ENCODE data around the gene TPPP. TPM values are rescaled to one million over a fixed set of nuclear protein-coding genes. Genes with fewer than 3 reads are reported as not detected.

The TPPP gene
- total RNA-seq, 4 donors from 2014 or later = 2.4 to 8.7 (median 3.2) TPM

GRCh38 chr5:675871-676698 is 17.1 kb downstream of the TPPP start:
- Histone ChIP-seq H3K27ac (no peak overlapping the region), H3K4me3 (no peak overlapping the region), H3K4me1 (peaks cover 36 to 59% of the 10 kb centered on the region in 2 donors), H3K9me3 (no peaks in the 10 kb centered on the region), H3K27me3 (no peaks in the 10 kb centered on the region), H3K36me3 (no peaks in the 10 kb centered on the region)
- in situ Hi-C loops (cut with MboI; ENCODE audit: low sequenced_read_pairs in 4 of 4) = no loop called here
- DNase-seq (peak in 1 of 2 donors; percentile 7), ATAC-seq (no peak)
- intact Hi-C loops (cut with DNase I; ENCODE audit: low total_unique reads) = no loop called here
- no peak for TF ChIP-seq POLR2A (IDR thresholded peaks at IDR 0.05)
- TF ChIP-seq, protein P1, sequence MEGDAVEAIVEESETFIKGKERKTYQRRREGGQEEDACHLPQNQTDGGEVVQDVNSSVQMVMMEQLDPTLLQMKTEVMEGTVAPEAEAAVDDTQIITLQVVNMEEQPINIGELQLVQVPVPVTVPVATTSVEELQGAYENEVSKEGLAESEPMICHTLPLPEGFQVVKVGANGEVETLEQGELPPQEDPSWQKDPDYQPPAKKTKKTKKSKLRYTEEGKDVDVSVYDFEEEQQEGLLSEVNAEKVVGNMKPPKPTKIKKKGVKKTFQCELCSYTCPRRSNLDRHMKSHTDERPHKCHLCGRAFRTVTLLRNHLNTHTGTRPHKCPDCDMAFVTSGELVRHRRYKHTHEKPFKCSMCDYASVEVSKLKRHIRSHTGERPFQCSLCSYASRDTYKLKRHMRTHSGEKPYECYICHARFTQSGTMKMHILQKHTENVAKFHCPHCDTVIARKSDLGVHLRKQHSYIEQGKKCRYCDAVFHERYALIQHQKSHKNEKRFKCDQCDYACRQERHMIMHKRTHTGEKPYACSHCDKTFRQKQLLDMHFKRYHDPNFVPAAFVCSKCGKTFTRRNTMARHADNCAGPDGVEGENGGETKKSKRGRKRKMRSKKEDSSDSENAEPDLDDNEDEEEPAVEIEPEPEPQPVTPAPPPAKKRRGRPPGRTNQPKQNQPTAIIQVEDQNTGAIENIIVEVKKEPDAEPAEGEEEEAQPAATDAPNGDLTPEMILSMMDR (IDR thresholded peaks at IDR 0.05 in 4 of 5, conservative IDR thresholded peaks at IDR 0.05 in 1 of 5) = no peak

DNA sequence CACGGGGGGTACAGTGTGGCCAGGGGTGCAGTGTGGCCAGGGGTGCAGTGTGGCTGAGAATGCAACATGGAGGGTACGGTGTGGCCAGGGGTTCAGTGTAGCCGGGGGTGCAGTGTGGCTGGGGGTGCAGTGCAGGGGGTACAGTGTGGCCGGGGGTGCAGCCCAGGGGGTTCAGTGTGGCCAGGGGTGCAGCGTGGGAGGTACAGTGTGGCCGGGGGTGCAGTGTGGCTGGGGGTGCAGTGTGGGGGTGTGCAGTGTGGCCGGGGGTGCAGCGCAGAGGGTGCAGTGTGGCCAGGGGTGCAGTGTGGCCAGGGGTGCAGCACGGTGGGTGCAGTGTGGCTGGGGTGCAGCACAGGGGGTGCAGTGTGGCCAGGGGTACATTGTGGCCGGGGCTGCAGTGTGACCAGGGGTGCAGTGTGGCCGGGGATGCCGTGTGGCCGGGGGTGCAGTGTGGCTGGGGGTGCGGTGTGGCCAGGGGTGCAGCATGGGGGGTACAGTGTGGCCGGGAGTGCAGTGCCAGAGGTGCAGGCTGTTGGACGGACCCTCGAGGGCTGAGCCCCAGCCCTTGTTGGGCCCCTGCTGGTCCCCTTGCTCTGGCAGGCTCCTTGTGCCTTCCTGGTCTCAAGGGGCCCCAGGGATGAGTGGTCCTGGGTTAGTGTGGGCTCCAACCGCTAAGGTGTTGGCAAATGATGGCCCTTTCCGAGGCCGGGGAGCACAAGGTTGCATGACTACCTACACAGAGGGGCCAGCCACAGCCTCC is 17.9 kb downstream of the TPPP start:
- no peak overlapping the region for H3K27ac ChIP-seq
- peaks cover 36 to 54% of the 10 kb centered on the region in 2 donors for H3K4me1 ChIP-seq
- DNase-seq (peak in 1 of 2 donors; percentile 10), ATAC-seq (no peak)
- intact Hi-C loops (cut with DNase I; ENCODE audit: low total_unique reads) = no loop called here
- H3K9me3 ChIP-seq = no peaks in the 10 kb centered on the region
- no peak overlapping the region for H3K4me3 ChIP-seq
- H3K27me3 ChIP-seq = no peaks in the 10 kb centered on the region
- H3K36me3 ChIP-seq = no peaks in the 10 kb centered on the region
- TF ChIP-seq, protein P1 (IDR thresholded peaks at IDR 0.05 in 4 of 5, conservative IDR thresholded peaks at IDR 0.05 in 1 of 5) = no peak
- no peak for TF ChIP-seq POLR2A (IDR thresholded peaks at IDR 0.05)
- in situ Hi-C loops (cut with MboI; ENCODE audit: low sequenced_read_pairs in 4 of 4) = no loop called here

DNA sequence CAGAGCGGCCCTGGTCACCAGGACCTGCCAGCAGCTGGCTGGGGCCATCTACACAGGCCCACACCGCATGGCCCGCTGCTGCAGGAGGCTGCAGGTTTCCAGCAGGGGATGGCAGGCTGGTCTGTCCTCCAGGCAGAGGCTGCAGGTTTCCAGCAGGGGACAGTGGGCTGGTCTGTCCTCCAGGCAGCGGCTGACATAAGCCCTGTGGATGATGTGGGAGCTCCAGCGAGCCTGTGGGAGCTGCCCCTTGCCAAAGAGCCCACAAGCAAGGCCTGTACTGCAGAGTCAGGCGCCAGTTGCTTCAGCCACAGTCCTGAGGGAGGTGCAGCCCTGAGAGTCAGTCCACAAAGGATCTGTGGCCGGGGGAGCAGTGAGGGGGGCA is 18.5 kb downstream of the TPPP start:
- in situ Hi-C loops (cut with MboI; ENCODE audit: low sequenced_read_pairs in 4 of 4) (no loop called here), intact Hi-C loops (cut with DNase I; ENCODE audit: low total_unique reads) (no loop called here)
- Histone ChIP-seq H3K9me3 (no peaks in the 10 kb centered on the region), H3K4me3 (peak overlapping the region in 1 of 4 donors; percentile 20), H3K4me1 (peaks cover 36 to 54% of the 10 kb centered on the region in 2 donors), H3K27ac (peak overlapping the region; percentile 73 to 86 (median 82)), H3K27me3 (no peaks in the 10 kb centered on the region), H3K36me3 (no peaks in the 10 kb centered on the region)
- ATAC-seq (peak in 1 of 2 donors; percentile 22), DNase-seq (no peak)
- no peak for TF ChIP-seq POLR2A (IDR thresholded peaks at IDR 0.05)
- TF ChIP-seq, protein P1 (IDR thresholded peaks at IDR 0.05 in 4 of 5, conservative IDR thresholded peaks at IDR 0.05 in 1 of 5) = no peak

DNA sequence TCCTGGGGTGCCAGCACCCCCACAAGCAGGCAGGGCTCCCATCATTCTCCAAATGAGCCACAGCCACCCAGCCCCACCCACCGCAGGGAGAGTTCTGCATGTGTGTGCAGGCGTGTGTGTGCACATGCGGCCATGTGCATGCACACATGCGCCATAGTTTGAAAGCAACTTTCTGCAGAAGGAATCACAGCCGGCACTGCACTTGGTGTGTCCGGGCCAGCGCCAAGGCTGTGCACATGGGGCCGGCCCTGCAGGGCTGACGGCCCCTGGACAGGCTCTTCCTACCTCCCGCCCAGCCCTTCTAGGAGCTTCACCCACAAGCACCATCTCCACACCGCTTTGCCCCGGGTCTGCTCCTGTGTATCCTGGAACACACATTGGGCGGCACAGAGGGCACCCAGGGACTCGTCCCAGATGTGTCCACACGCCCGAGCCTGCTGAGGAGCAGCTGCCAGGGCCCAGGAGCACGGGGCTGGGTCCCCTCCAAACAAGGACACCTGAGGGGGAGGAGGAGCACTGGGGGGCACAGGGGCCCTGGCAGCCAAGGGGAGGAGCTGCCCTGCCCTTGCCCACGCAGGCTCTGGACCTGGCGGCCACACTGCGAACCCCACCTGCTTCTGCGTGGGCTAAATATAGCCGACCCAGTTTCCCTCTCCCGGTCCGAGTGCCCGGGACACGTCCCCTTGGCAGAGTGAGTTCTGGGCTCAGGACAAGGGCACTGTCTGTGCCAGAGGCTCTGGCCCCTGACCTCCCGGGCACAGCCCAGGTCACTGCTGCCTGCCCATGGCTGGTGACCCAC is 19.1 kb downstream of the TPPP start:
- intact Hi-C loops (cut with DNase I; ENCODE audit: low total_unique reads) = loop anchor here (1.0 kb wide), 1 partner anchor 232 kb away; no protein-coding TSS in a partner anchor

More for the DNA sequence above, 19.1 kb downstream of the TPPP start:
- ATAC-seq (peak; percentile 67 to 82), DNase-seq (peak; percentile 39 to 78)
- H3K4me3 ChIP-seq = peak overlapping the region in 3 of 4 donors; percentile 9 to 20 (median 11)
- H3K36me3 ChIP-seq = no peaks in the 10 kb centered on the region
- no peaks in the 10 kb centered on the region for H3K9me3 ChIP-seq
- peak overlapping the region; percentile 73 to 86 (median 82) for H3K27ac ChIP-seq
- in situ Hi-C loops (cut with MboI; ENCODE audit: low sequenced_read_pairs in 4 of 4) = no loop called here
- TF ChIP-seq, protein P1 (IDR thresholded peaks at IDR 0.05 in 4 of 5, conservative IDR thresholded peaks at IDR 0.05 in 1 of 5) = peak in 3 of 5 experiments; percentile 15 to 45 (median 36)
- no peak for TF ChIP-seq POLR2A (IDR thresholded peaks at IDR 0.05)
- no peaks in the 10 kb centered on the region for H3K27me3 ChIP-seq
- H3K4me1 ChIP-seq = peaks cover 36 to 48% of the 10 kb centered on the region in 2 donors

Measured in gastrocnemius medialis (tissue), 4 donors.